Dendritic cell treated with granulocyte-macrophage colony-stimulating factor and Interleukin-4, amounts not matched to agents 40 ng/mL and 50 ng/mL, for 4 days (primary cell): ENCODE results near the gene FCMR.

Source experiments
- H3K27ac Mint-ChIP-seq: one replicate; pipeline ENCODE4 v1.8.0; 2022; ENCODE audit warnings: mild to moderate bottlenecking, mixed read lengths
- H3K27me3 Mint-ChIP-seq: one replicate; pipeline ENCODE4 v1.8.0; 2022; ENCODE audit warnings: mild to moderate bottlenecking, mixed read lengths
- H3K36me3 Mint-ChIP-seq: one replicate; pipeline ENCODE4 v1.8.0; 2022; ENCODE audit warnings: low read depth, mixed read lengths
- H3K4me1 Mint-ChIP-seq: one replicate; pipeline ENCODE4 v1.8.0; 2022; ENCODE audit warnings: low read depth, mixed read lengths
- H3K4me3 Mint-ChIP-seq: one replicate; pipeline ENCODE4 v1.8.0; 2022; ENCODE audit warnings: mild to moderate bottlenecking, moderate library complexity, mixed read lengths
- H3K9me3 Mint-ChIP-seq: one replicate; pipeline ENCODE4 v1.8.0; 2022; ENCODE audit warnings: mixed read lengths
- intact Hi-C: fragments of 100-400 bp; cut with micrococcal nuclease; formaldehyde crosslinking; loops from one replicate; pipeline ENCODE4 v1.15.0; 2022

FCMR gene

GRCh38 chr1:206908038-206908437 is 13.7 kb downstream of the FCMR start:
- H3K27me3 Mint-ChIP-seq, result peaks cover 64% of the 10 kb centered on the region
- H3K9me3 Mint-ChIP-seq, result no peaks in the 10 kb centered on the region
- H3K36me3 Mint-ChIP-seq, result no peaks in the 10 kb centered on the region
- H3K27ac Mint-ChIP-seq, result no peak overlapping the region
- H3K4me3 Mint-ChIP-seq, result no peak overlapping the region
- intact Hi-C loops, result no loop called here
- H3K4me1 Mint-ChIP-seq, result peaks cover 25% of the 10 kb centered on the region

- H3K9me3 Mint-ChIP-seq, result no peaks in the 10 kb centered on the region
- peaks cover 20% of the 10 kb centered on the region for H3K4me1 Mint-ChIP-seq
- H3K27ac Mint-ChIP-seq, result no peak overlapping the region
- H3K27me3 Mint-ChIP-seq, result peaks cover 64% of the 10 kb centered on the region
- intact Hi-C loops, result no loop called here
- no peaks in the 10 kb centered on the region for H3K36me3 Mint-ChIP-seq
- H3K4me3 Mint-ChIP-seq, result no peak overlapping the region
Observed at GRCh38 chr1:206907304-206907991, 14.3 kb downstream of the FCMR start.

DNA sequence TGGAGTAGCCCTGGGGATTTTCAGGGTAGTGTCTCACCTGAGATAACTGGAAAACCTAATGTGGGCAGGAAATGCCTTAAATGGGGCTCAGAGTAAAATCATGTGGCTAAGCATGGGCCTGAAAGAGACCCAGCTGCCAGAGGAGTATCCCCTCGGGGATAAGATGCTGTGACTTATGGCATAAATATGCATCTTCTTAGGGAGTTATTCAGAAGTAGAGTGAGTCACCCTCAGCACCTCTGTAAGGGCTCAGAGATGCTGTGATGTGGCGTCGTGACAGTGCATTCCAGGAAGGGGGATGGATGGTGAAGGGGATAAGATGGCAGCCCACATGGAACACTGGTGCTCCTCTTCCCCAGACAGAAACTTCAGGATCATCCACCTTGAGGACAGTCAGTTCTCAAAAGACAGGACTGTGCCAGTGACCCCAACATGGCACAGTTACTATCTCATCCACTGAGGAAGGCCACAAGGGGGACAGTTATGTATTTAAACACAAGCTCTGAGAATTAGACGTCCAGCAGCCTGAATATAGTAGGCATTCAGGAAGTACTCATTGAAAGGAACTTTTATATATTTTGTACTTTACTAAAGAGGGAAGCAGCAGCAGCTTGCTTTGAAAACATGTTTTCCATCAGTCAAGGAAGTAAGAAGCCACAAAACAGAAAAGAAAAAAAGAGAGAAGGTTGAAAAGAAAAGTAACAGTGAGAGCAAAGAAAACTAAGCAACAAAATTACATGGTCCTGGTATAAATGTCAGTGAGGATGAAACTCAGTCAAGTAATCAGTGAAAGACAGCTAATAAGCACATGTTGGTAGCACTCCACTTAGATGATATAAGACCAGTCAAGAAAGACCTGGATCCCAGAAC is 16.2 kb downstream of the FCMR start:
- Mint-ChIP-seq H3K36me3 (no peaks in the 10 kb centered on the region), H3K9me3 (no peaks in the 10 kb centered on the region), H3K4me3 (no peak overlapping the region), H3K27me3 (peaks cover 65% of the 10 kb centered on the region), H3K4me1 (peaks cover 20% of the 10 kb centered on the region), H3K27ac (no peak overlapping the region)
- intact Hi-C loops, result no loop called here

GRCh38 chr1:206904423-206905142 is 17.2 kb downstream of the FCMR start:
- H3K36me3 Mint-ChIP-seq, result no peaks in the 10 kb centered on the region
- no peaks in the 10 kb centered on the region for H3K9me3 Mint-ChIP-seq
- no peak overlapping the region for H3K4me3 Mint-ChIP-seq
- peaks cover 20% of the 10 kb centered on the region for H3K4me1 Mint-ChIP-seq
- no peak overlapping the region for H3K27ac Mint-ChIP-seq
- H3K27me3 Mint-ChIP-seq, result peaks cover 61% of the 10 kb centered on the region
- intact Hi-C loops, result no loop called here

GRCh38 chr1:206903687-206904086 is 18.1 kb downstream of the FCMR start:
- Mint-ChIP-seq H3K27me3 (peaks cover 61% of the 10 kb centered on the region), H3K9me3 (no peaks in the 10 kb centered on the region), H3K27ac (no peak overlapping the region), H3K4me3 (no peak overlapping the region), H3K36me3 (no peaks in the 10 kb centered on the region), H3K4me1 (peaks cover 15% of the 10 kb centered on the region)
- intact Hi-C loops, result no loop called here

DNA sequence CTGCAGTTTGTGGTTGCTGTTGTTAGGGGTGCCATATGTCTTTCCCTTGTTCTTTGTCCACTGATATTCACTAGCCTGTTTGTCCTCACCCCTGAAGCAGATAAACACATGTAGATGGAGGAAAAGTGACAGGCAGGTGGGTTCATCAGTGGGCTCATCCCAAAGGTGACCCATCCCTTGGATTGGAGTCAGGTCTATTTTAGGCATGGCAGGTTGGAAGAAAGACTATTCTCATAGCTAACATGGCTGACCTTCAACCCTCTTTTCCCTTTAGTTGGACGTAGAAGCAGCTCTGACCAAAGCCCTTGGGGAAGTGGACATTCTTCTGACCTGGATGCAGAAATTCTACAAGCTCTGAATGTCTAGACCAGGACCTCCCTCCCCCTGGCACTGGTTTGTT is 19.0 kb downstream of the FCMR start:
- Mint-ChIP-seq H3K27me3 (peaks cover 57% of the 10 kb centered on the region), H3K27ac (no peak overlapping the region), H3K9me3 (no peaks in the 10 kb centered on the region), H3K4me1 (peaks cover 15% of the 10 kb centered on the region), H3K4me3 (no peak overlapping the region), H3K36me3 (no peaks in the 10 kb centered on the region)
- intact Hi-C loops, result no loop called here

DNA sequence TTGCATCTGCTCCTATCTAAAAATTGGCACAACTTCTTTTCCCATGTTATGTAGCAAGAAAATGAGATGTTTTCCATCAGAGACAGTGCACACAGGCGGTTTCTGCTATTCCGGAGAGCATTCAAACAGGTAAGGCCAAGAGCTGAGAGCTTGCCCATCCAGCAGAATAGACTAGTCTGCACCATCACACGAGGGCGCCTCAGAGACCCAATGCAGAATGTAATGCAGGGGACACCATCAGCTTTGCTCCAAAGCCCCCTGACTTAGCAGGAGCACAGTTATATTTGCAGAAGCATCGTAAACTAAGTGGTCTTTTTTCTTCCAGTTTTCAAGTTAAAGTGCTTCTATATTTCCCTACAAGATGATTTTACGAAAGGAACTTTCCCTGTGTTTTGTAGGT is 19.8 kb downstream of the FCMR start:
- Mint-ChIP-seq H3K36me3 (no peaks in the 10 kb centered on the region), H3K9me3 (no peaks in the 10 kb centered on the region), H3K4me1 (peaks cover 21% of the 10 kb centered on the region), H3K4me3 (no peak overlapping the region), H3K27me3 (peaks cover 55% of the 10 kb centered on the region), H3K27ac (no peak overlapping the region)
- intact Hi-C loops, result no loop called here

DNA sequence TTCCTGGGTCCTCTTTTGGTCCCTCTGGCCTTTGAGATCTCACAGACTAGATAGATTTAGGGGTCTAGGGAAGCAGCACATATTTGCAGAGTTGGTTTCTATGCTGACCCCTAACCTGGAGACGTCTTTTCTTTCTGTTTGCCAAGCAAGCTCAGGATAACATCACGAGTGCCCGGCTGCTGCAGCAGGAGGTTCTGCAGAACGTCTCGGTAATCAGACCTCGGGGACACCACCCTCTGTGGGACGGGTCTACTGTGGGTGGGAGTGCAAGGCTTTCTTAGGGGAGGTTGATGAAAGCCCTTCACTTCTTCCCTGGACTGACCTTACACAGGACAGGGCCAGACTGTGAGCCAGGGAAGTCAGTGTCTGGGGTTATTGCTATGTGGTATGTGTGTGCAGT is 21.6 kb downstream of the FCMR start:
- Mint-ChIP-seq H3K9me3 (no peaks in the 10 kb centered on the region), H3K27me3 (peaks cover 57% of the 10 kb centered on the region), H3K27ac (no peak overlapping the region), H3K36me3 (no peaks in the 10 kb centered on the region), H3K4me1 (peaks cover 9% of the 10 kb centered on the region), H3K4me3 (no peak overlapping the region)
- intact Hi-C loops, result no loop called here

- Mint-ChIP-seq H3K9me3 (no peaks in the 10 kb centered on the region), H3K27ac (no peak overlapping the region), H3K36me3 (no peaks in the 10 kb centered on the region), H3K27me3 (peaks cover 53% of the 10 kb centered on the region), H3K4me3 (no peak overlapping the region), H3K4me1 (peaks cover 6% of the 10 kb centered on the region)
- intact Hi-C loops, result no loop called here
Observed at GRCh38 chr1:206899717-206900116, 22.0 kb downstream of the FCMR start.

DNA sequence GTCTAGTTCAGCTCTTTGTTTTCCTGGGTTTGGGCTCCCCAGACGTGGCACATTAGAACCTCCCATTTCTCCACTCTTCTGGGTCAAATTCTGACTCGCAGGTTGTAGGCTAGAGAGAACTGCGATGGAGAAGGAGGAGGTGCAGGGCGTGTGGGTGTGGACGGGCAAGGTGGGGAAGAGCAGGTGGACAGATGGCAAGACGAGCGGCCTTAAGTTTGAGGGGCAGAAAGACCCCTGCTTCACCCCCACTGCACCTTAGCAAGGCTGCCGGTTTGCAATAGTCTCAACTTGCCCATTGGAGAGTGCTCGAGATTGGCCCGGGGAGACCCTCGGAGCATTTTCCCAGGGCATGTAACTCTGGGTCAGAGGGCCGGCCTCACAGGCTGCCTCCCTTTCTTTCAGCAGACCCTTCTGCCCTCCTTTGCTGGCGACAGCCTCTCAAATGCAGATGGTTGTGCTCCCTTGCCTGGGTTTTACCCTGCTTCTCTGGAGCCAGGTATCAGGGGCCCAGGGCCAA is 22.8 kb downstream of the FCMR start:
- Mint-ChIP-seq H3K4me3 (no peak overlapping the region), H3K4me1 (peaks cover 6% of the 10 kb centered on the region), H3K27ac (no peak overlapping the region)

DNA sequence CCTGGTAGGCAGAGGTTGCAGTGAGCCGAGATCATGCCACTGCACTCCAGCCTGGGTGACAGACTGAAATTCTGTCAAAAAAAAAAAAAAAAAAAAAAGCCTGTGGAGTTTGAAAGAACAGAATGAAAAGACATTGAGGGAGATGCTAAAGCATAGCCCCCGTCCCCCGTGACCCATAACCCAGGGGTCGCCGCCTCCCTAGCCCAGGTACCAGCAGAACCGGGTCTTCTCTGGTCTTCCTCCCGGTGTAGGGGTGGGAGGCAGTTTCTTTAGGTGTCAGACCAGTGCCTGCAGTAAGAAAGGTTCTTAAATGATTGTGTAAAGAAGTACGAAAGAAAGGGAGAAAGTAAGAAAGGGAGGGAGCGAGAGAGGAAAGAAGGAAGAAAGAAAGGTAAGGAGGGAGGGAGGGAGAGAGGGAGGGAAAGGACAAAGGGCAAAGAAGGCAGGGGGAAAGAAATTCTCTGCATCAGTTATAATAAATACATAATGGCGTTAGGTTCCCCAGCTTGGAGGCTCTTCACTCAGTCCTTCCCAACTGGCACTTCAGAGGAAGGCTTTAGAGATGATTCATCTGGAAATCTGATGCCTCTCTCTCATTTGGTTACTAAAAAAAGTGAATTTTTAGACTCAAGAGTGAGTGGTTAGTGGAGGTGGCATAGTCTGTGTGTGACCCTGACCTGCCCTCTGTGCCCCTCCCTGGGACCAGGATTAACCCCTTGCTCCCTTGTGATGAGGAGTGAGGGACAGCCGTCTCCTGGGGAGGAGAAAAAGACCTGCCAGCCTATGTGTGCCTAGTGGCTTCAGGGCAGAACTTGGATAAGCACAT is 23.4 kb downstream of the FCMR start:
- Mint-ChIP-seq H3K4me3 (no peak overlapping the region), H3K36me3 (no peaks in the 10 kb centered on the region), H3K27me3 (peaks cover 55% of the 10 kb centered on the region), H3K9me3 (no peaks in the 10 kb centered on the region), H3K27ac (no peak overlapping the region), H3K4me1 (peaks cover 6% of the 10 kb centered on the region)
- intact Hi-C loops, result no loop called here

More for the DNA sequence above, 22.8 kb downstream of the FCMR start:
- Mint-ChIP-seq H3K36me3 (no peaks in the 10 kb centered on the region), H3K9me3 (no peaks in the 10 kb centered on the region), H3K27me3 (peaks cover 52% of the 10 kb centered on the region)
- intact Hi-C loops, result no loop called here

GRCh38 chr1:206897175-206897574 is 24.6 kb downstream of the FCMR start, which contains the start of gene IL24:
Gene IL24, plus strand, starts transcription at chr1:206897443. Its CDS starts 390 bp downstream, at chr1:206897833.
- no peak within 1 kb of the TSS for H3K4me3 Mint-ChIP-seq
- peaks cover 48% of the 10 kb centered on the region for H3K27me3 Mint-ChIP-seq
- peaks cover 6% of the 10 kb centered on the region for H3K4me1 Mint-ChIP-seq
- H3K9me3 Mint-ChIP-seq, result no peaks in the 10 kb centered on the region
- intact Hi-C loops, result no loop called here
- no peak within 1 kb of the TSS for H3K27ac Mint-ChIP-seq
- H3K36me3 Mint-ChIP-seq, result no peaks in the 10 kb centered on the region

DNA sequence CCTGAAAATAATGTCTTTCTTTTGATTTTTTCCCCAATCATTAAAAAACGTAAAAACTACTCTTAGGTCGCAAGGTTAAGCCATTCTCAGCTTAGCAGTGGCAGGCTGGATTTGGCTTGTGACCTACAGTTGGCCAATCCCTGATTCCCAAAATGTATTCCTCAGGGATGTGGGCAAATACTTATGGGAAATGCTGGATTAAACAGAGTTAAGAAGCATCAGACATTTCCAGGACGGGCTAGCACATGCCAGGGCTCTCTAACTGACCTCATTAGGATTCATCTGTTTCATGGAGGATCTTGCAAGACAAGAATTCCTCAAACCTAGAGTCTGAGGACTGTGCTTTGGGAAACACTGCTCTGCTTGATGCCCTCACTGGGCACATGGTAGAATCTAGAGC is 25.5 kb downstream of the FCMR start:
- peaks cover 49% of the 10 kb centered on the region for H3K27me3 Mint-ChIP-seq
- H3K9me3 Mint-ChIP-seq, result no peaks in the 10 kb centered on the region
- peaks cover 12% of the 10 kb centered on the region for H3K4me1 Mint-ChIP-seq
- no peaks in the 10 kb centered on the region for H3K36me3 Mint-ChIP-seq
- intact Hi-C loops, result no loop called here
- H3K27ac Mint-ChIP-seq, result no peak overlapping the region
- H3K4me3 Mint-ChIP-seq, result no peak overlapping the region
